Cardiac muscle cell (in vitro differentiated cells and primary cell): ENCODE data around the gene MGAT2. TPM values are rescaled to one million over a fixed set of nuclear protein-coding genes. Genes with fewer than 3 reads are reported as not detected.

Source experiments
- DNase-seq, 2 donors: peaks; one replicate each; pipeline versions ENCODE4 v3.0.0 to v3.0.0-alpha.2; 2010 to 2017; ENCODE audit warnings: low read depth in 1 of 2, low spot score in 1 of 2
- H3K27ac ChIP-seq: fragments of 200-600 bp; sonication (generic); 2 replicates; pipeline ENCODE4 v1.5.1; 2016
- H3K27me3 ChIP-seq: fragments of 200-600 bp; sonication (generic); 2 replicates; pipeline ENCODE4 v1.6.0; 2016; ENCODE audit warnings: control low read depth
- H3K36me3 ChIP-seq: fragments of 200-600 bp; sonication (generic); 2 replicates; pipeline ENCODE4 v1.5.1; 2016; ENCODE audit warnings: control low read depth
- H3K4me1 ChIP-seq: fragments of 200-600 bp; sonication (generic); 2 replicates; pipeline ENCODE4 v1.8.1; 2017; ENCODE audit warnings: low read depth, mild to moderate bottlenecking, mixed run types
- H3K4me3 ChIP-seq: fragments of 200-600 bp; sonication (generic); 2 replicates; pipeline ENCODE4 v1.5.1; 2016; ENCODE audit warnings: mild to moderate bottlenecking
- H3K9me3 ChIP-seq: fragments of 200-600 bp; sonication (generic); 2 replicates; pipeline ENCODE4 v1.5.1; 2017; ENCODE audit warnings: low read depth, mild to moderate bottlenecking, control low read depth
- polyA plus RNA-seq: library from polyadenylated mRNA; unstranded; fragments of >200 nt; fragmentation: Nextera tagmentation; extraction: Ambion mirVana; gene quantifications from 2 replicates; pipeline ENCODE4 v1.2.1, GENCODE V29; 2016
- total RNA-seq: library from RNA; depleted of rRNA; stranded (reverse); fragments of >200 nt; gene quantifications from 2 replicates; pipeline ENCODE4 v1.2.3, GENCODE V29; 2016
- TF ChIP-seq, protein P1 (sequence below): IDR thresholded peaks from 2 replicates; pipeline ENCODE4 v1.5.1; 2012; ENCODE audit warnings: low read depth, mild to moderate bottlenecking, low read length

MGAT2 gene
- total and polyA plus RNA-seq, 2 experiments from 2014 or later, result 35.9 to 45.3 TPM

- Histone ChIP-seq H3K27me3 (no peaks in the 10 kb centered on the region), H3K9me3 (no peaks in the 10 kb centered on the region), H3K27ac (peak within 1 kb of the TSS; percentile 97), H3K4me3 (peak within 1 kb of the TSS; percentile 61), H3K4me1 (peaks cover 17% of the 10 kb centered on the region), H3K36me3 (no peaks in the 10 kb centered on the region)
- peak; percentile 83 to 84 for DNase-seq
- TF ChIP-seq, protein P1, sequence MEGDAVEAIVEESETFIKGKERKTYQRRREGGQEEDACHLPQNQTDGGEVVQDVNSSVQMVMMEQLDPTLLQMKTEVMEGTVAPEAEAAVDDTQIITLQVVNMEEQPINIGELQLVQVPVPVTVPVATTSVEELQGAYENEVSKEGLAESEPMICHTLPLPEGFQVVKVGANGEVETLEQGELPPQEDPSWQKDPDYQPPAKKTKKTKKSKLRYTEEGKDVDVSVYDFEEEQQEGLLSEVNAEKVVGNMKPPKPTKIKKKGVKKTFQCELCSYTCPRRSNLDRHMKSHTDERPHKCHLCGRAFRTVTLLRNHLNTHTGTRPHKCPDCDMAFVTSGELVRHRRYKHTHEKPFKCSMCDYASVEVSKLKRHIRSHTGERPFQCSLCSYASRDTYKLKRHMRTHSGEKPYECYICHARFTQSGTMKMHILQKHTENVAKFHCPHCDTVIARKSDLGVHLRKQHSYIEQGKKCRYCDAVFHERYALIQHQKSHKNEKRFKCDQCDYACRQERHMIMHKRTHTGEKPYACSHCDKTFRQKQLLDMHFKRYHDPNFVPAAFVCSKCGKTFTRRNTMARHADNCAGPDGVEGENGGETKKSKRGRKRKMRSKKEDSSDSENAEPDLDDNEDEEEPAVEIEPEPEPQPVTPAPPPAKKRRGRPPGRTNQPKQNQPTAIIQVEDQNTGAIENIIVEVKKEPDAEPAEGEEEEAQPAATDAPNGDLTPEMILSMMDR, result no peak
Measured at GRCh38 chr14:49598485-49599300, 21.9 kb upstream of the MGAT2 start, which contains the start of gene LRR1. Gene LRR1 (plus strand): TSS chr14:49598940. CDS start chr14:49599021, 81 bp downstream.

DNA sequence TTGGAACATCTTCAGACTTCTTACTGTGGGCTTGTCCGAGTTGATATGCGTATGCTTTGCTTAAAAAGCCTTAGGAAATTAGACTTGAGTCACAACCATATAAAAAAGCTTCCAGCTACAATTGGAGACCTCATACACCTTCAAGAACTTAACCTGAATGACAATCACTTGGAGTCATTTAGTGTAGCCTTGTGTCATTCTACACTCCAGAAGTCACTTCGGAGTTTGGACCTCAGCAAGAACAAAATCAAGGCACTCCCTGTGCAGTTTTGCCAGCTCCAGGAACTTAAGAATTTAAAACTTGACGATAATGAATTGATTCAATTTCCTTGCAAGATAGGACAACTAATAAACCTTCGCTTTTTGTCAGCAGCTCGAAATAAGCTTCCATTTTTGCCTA is 13.0 kb upstream of the MGAT2 start:
- no peak for DNase-seq

DNA sequence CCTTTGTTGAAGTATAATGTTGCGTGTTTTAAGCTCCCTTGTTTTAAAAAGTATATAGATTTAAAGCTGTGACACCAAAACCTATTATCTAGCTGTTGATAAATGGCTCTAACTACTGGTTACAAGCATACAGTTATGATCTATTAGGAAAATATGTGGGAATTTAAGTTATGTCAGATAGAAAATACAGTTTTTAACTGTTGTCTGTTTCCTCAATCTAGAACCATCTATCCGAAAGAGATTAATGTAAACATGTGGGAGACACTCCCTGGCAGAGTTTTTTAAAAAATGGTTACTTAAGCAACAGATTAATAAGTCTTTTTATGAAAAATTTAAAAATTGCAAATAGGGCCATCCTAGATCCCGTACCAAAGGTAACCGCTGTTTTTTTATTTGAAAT is 8.3 kb upstream of the MGAT2 start:
- H3K9me3 ChIP-seq, result no peaks in the 10 kb centered on the region
- no peak overlapping the region for H3K27ac ChIP-seq
- H3K4me1 ChIP-seq, result no peaks in the 10 kb centered on the region
- H3K27me3 ChIP-seq, result no peaks in the 10 kb centered on the region
- no peak overlapping the region for H3K4me3 ChIP-seq
- H3K36me3 ChIP-seq, result peaks cover 3% of the 10 kb centered on the region
- TF ChIP-seq, protein P1, result no peak
- DNase-seq, result no peak

More for the DNA sequence above, 13.0 kb upstream of the MGAT2 start:
- Histone ChIP-seq H3K36me3 (no peaks in the 10 kb centered on the region), H3K27me3 (no peaks in the 10 kb centered on the region), H3K9me3 (no peaks in the 10 kb centered on the region), H3K4me1 (no peaks in the 10 kb centered on the region), H3K4me3 (no peak overlapping the region), H3K27ac (no peak overlapping the region)
- TF ChIP-seq, protein P1, result no peak

- Histone ChIP-seq H3K36me3 (peaks cover 3% of the 10 kb centered on the region), H3K27ac (no peak overlapping the region), H3K4me1 (no peaks in the 10 kb centered on the region), H3K9me3 (no peaks in the 10 kb centered on the region), H3K4me3 (no peak overlapping the region), H3K27me3 (no peaks in the 10 kb centered on the region)
- TF ChIP-seq, protein P1, result no peak
- DNase-seq, result no peak
Measured at GRCh38 chr14:49612671-49613070, 7.9 kb upstream of the MGAT2 start.

GRCh38 chr14:49614196-49614595 is 6.4 kb upstream of the MGAT2 start:
- Histone ChIP-seq H3K27me3 (no peaks in the 10 kb centered on the region), H3K9me3 (no peaks in the 10 kb centered on the region), H3K4me1 (no peaks in the 10 kb centered on the region), H3K27ac (no peak overlapping the region), H3K4me3 (no peak overlapping the region), H3K36me3 (peaks cover 9% of the 10 kb centered on the region)
- no peak for DNase-seq
- TF ChIP-seq, protein P1, result no peak
